Fibroblast of lung (primary cell): Measurements from ENCODE around the gene AGBL3.

ENCODE experiments used
- EZH2 ChIP-seq: IDR thresholded peaks from 2 replicates; pipeline ENCODE4 v1.5.1; 2012; ENCODE audit warnings: low read length, control low read depth, mild to moderate bottlenecking; ENCODE audit errors: missing control alignments
- TF ChIP-seq, protein P1 (sequence below), 2 donors: IDR thresholded peaks in 1 of 2; conservative IDR thresholded peaks in 1 of 2; 1 replicate in 1 of 2; 2 replicates in 1 of 2; pipeline ENCODE4 v1.5.1; 2011 to 2012; ENCODE audit warnings: low read length in 2 of 2, control low read depth in 1 of 2, inconsistent platforms in 1 of 2, low read depth in 1 of 2, mild to moderate bottlenecking in 1 of 2

DNA sequence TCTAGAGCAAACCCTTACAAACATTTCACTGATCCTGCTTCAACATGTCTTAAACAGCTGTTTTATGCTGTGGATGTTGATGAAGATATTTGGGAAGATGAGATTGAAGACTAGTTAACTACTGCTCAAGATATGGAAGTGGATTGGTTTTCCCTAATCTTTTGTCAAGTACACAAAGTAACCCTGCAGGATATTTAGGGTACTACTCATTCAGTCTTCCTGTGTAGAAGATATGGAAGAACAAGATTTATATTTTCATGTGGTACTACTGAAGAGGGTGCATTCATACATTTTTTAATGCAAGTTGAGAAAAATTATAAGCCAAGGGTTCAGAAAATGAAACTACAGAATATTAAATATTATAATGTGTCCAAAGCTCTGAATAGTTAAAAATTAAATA is 143.3 kb downstream of the AGBL3 start:
- TF ChIP-seq, protein P1, sequence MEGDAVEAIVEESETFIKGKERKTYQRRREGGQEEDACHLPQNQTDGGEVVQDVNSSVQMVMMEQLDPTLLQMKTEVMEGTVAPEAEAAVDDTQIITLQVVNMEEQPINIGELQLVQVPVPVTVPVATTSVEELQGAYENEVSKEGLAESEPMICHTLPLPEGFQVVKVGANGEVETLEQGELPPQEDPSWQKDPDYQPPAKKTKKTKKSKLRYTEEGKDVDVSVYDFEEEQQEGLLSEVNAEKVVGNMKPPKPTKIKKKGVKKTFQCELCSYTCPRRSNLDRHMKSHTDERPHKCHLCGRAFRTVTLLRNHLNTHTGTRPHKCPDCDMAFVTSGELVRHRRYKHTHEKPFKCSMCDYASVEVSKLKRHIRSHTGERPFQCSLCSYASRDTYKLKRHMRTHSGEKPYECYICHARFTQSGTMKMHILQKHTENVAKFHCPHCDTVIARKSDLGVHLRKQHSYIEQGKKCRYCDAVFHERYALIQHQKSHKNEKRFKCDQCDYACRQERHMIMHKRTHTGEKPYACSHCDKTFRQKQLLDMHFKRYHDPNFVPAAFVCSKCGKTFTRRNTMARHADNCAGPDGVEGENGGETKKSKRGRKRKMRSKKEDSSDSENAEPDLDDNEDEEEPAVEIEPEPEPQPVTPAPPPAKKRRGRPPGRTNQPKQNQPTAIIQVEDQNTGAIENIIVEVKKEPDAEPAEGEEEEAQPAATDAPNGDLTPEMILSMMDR (conservative IDR thresholded peaks at IDR 0.05 in 1 of 2, IDR thresholded peaks at IDR 0.05 in 1 of 2; ENCODE audit: low read depth in 1 of 2, low read length in 2 of 2) = peak in 1 of 2 donors; percentile 1
- TF ChIP-seq EZH2 = no peak
